Tibial nerve (tissue), 4 donors: ENCODE results near the gene TEAD3.
"Not testable (repeated sequence)": the region's sequence is repeated elsewhere in the genome, so short reads cannot be mapped to it uniquely, and the experiment has no call there.

ENCODE experiments used
- EP300 ChIP-seq, 2 donors: sonication (generic); formaldehyde crosslinking; IDR thresholded peaks; one replicate each; pipeline ENCODE4 v1.6.1; 2017; ENCODE audit warnings: antibody characterized with exemption in 2 of 2, mild to moderate bottlenecking in 1 of 2
- TF ChIP-seq, protein P1 (sequence below), 5 experiments: fragments of 200-600 bp in 3 of 5; fragments of 450-650 bp in 2 of 5; sonication (generic) in 3 of 5; IDR thresholded peaks; one replicate each; pipeline ENCODE4 v1.5.1; 2016 to 2019; ENCODE audit warnings: antibody characterized with exemption in 5 of 5, mild to moderate bottlenecking in 3 of 5, moderate library complexity in 2 of 5

DNA sequence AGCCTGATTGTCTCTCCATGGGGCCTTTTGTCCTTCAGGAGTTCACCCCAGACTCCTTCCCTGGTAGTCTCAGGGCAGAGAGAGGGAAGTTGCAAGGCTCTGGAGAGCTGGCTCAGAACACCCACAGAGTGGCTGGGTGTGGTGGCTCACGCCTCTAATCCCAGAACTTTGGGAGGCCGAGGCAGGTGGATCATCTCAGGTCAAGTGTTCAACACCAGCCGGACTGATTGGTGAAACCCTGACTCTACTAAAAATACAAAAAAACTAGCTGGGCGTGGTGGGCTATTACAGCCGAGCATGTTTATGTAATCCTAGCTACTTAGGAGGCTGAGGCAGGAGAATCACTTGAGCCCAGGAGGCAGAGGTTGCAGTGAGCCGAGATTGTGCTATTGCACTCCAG, 39.0 kb upstream of the TEAD3 start:
- TF ChIP-seq, protein P1, sequence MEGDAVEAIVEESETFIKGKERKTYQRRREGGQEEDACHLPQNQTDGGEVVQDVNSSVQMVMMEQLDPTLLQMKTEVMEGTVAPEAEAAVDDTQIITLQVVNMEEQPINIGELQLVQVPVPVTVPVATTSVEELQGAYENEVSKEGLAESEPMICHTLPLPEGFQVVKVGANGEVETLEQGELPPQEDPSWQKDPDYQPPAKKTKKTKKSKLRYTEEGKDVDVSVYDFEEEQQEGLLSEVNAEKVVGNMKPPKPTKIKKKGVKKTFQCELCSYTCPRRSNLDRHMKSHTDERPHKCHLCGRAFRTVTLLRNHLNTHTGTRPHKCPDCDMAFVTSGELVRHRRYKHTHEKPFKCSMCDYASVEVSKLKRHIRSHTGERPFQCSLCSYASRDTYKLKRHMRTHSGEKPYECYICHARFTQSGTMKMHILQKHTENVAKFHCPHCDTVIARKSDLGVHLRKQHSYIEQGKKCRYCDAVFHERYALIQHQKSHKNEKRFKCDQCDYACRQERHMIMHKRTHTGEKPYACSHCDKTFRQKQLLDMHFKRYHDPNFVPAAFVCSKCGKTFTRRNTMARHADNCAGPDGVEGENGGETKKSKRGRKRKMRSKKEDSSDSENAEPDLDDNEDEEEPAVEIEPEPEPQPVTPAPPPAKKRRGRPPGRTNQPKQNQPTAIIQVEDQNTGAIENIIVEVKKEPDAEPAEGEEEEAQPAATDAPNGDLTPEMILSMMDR (IDR thresholded peaks at IDR 0.05): not testable (repeated sequence)
- not testable (repeated sequence) for TF ChIP-seq EP300 (IDR thresholded peaks at IDR 0.05)
